Dedifferentiated amniotic fluid mesenchymal stem cell (primary cell): Measurements from ENCODE around the gene HCN4.
"Not testable (repeated sequence)": the region's sequence is repeated elsewhere in the genome, so short reads cannot be mapped to it uniquely, and the experiment has no call there.

Source experiments
- DNase-seq: peaks from one replicate; pipeline ENCODE4 v3.0.0-alpha.2; 2016; ENCODE audit errors: extremely low spot score

Gene HCN4

GRCh38 chr15:73324496-73325170, 44.1 kb downstream of the HCN4 start:
- DNase-seq = no peak

GRCh38 chr15:73323956-73324355, 44.8 kb downstream of the HCN4 start:
- no peak for DNase-seq

- no peak for DNase-seq
Observed at GRCh38 chr15:73323374-73323955, 45.3 kb downstream of the HCN4 start.

- no peak for DNase-seq
Observed at GRCh38 chr15:73322665-73323373, 45.9 kb downstream of the HCN4 start.

GRCh38 chr15:73321496-73322450, 47.0 kb downstream of the HCN4 start:
- DNase-seq = no peak

- DNase-seq = no peak
Observed at GRCh38 chr15:73320619-73321180, 48.1 kb downstream of the HCN4 start.

GRCh38 chr15:73319460-73320245, 49.1 kb downstream of the HCN4 start:
- no peak for DNase-seq

GRCh38 chr15:73318463-73319351, 50.1 kb downstream of the HCN4 start:
- no peak for DNase-seq

- DNase-seq = no peak
Observed at GRCh38 chr15:73317651-73318462, 50.9 kb downstream of the HCN4 start.

- DNase-seq = no peak
Observed at GRCh38 chr15:73313861-73314260, 54.9 kb downstream of the HCN4 start.

- no peak for DNase-seq
Observed at GRCh38 chr15:73308305-73308704, 60.5 kb downstream of the HCN4 start.

- peak; percentile 62 for DNase-seq
Observed at GRCh38 chr15:73305331-73306211, 63.2 kb downstream of the HCN4 start.

GRCh38 chr15:73303636-73304035, 65.1 kb downstream of the HCN4 start:
- no peak for DNase-seq

GRCh38 chr15:73300286-73300685, 68.5 kb downstream of the HCN4 start:
- not testable (repeated sequence) for DNase-seq

GRCh38 chr15:73298522-73299245, 70.1 kb downstream of the HCN4 start:
- no peak for DNase-seq

- no peak for DNase-seq
Observed at GRCh38 chr15:73296609-73297353, 72.0 kb downstream of the HCN4 start.
